ENCODE measurements around the gene CNOT9.

Gene CNOT9

GRCh38 chr2:218555527-218555926 is 13.1 kb upstream of the CNOT9 start:
- Histone ChIP-seq H3K27ac (ENCODE audit: low read depth, low read length) (peak overlapping the region; percentile 79), H3K4me3 (ENCODE audit: low read depth, low read length) (peak overlapping the region; percentile 35), H3K9me3 (ENCODE audit: control insufficient read depth, insufficient read depth, low read length) (peaks cover 3% of the 10 kb centered on the region; the same call in 1 of the 2 replicates), H3K36me3 (ENCODE audit: control insufficient read depth, insufficient read depth, low read length) (peaks cover 76% of the 10 kb centered on the region), H3K4me1 (ENCODE audit: control insufficient read depth, insufficient read depth, low read length) (peaks cover 24% of the 10 kb centered on the region), H3K27me3 (ENCODE audit: control insufficient read depth, insufficient read depth, low read length) (no peaks in the 10 kb centered on the region), H3K9ac (ENCODE audit: low read depth, low read length) (no peak overlapping the region)

GRCh38 chr2:218557941-218558340 is 10.7 kb upstream of the CNOT9 start:
- Histone ChIP-seq H3K36me3 (ENCODE audit: control insufficient read depth, insufficient read depth, low read length) (peaks cover 76% of the 10 kb centered on the region), H3K9ac (ENCODE audit: low read depth, low read length) (no peak overlapping the region), H3K4me1 (ENCODE audit: control insufficient read depth, insufficient read depth, low read length) (peaks cover 24% of the 10 kb centered on the region)

GRCh38 chr2:218558986-218559385 is 9.7 kb upstream of the CNOT9 start:
- Histone ChIP-seq H3K9ac (ENCODE audit: low read depth, low read length) (no peak overlapping the region), H3K4me1 (ENCODE audit: control insufficient read depth, insufficient read depth, low read length) (peaks cover 22% of the 10 kb centered on the region), H3K27me3 (ENCODE audit: control insufficient read depth, insufficient read depth, low read length) (no peaks in the 10 kb centered on the region), H3K9me3 (ENCODE audit: control insufficient read depth, insufficient read depth, low read length) (no peaks in the 10 kb centered on the region), H3K4me3 (ENCODE audit: low read depth, low read length) (no peak overlapping the region), H3K27ac (ENCODE audit: low read depth, low read length) (no peak overlapping the region), H3K36me3 (ENCODE audit: control insufficient read depth, insufficient read depth, low read length) (peaks cover 74% of the 10 kb centered on the region)

More at GRCh38 chr2:218557941-218558340, 10.7 kb upstream of the CNOT9 start:
- no peaks in the 10 kb centered on the region for H3K27me3 ChIP-seq (ENCODE audit: control insufficient read depth, insufficient read depth, low read length)
- no peak overlapping the region for H3K27ac ChIP-seq (ENCODE audit: low read depth, low read length)
- H3K9me3 ChIP-seq (ENCODE audit: control insufficient read depth, insufficient read depth, low read length), result peaks cover 3% of the 10 kb centered on the region; the same call in 1 of the 2 replicates
- H3K4me3 ChIP-seq (ENCODE audit: low read depth, low read length), result no peak overlapping the region

GRCh38 chr2:218564056-218564455 is 4.6 kb upstream of the CNOT9 start:
- Histone ChIP-seq H3K36me3 (ENCODE audit: control insufficient read depth, insufficient read depth, low read length) (peaks cover 72% of the 10 kb centered on the region), H3K4me3 (ENCODE audit: low read depth, low read length) (no peak overlapping the region), H3K4me1 (ENCODE audit: control insufficient read depth, insufficient read depth, low read length) (peaks cover 8% of the 10 kb centered on the region), H3K9ac (ENCODE audit: low read depth, low read length) (no peak overlapping the region), H3K27me3 (ENCODE audit: control insufficient read depth, insufficient read depth, low read length) (no peaks in the 10 kb centered on the region), H3K9me3 (ENCODE audit: control insufficient read depth, insufficient read depth, low read length) (no peaks in the 10 kb centered on the region), H3K27ac (ENCODE audit: low read depth, low read length) (no peak overlapping the region)

- peaks cover 50% of the 10 kb centered on the region for H3K36me3 ChIP-seq (ENCODE audit: control insufficient read depth, insufficient read depth, low read length)
- H3K4me3 ChIP-seq (ENCODE audit: low read depth, low read length), result peak overlapping the region; percentile 90; the same call in 1 of the 2 replicates
- H3K9ac ChIP-seq (ENCODE audit: low read depth, low read length), result no peak overlapping the region
- H3K9me3 ChIP-seq (ENCODE audit: control insufficient read depth, insufficient read depth, low read length), result no peaks in the 10 kb centered on the region
- no peak overlapping the region for H3K27ac ChIP-seq (ENCODE audit: low read depth, low read length)
- no peaks in the 10 kb centered on the region for H3K27me3 ChIP-seq (ENCODE audit: control insufficient read depth, insufficient read depth, low read length)
- H3K4me1 ChIP-seq (ENCODE audit: control insufficient read depth, insufficient read depth, low read length), result peaks cover 21% of the 10 kb centered on the region
These were observed 2.3 kb upstream of the CNOT9 start for GRCh38 chr2:218566296-218566695.

- peaks cover 47% of the 10 kb centered on the region for H3K36me3 ChIP-seq (ENCODE audit: control insufficient read depth, insufficient read depth, low read length)
- no peaks in the 10 kb centered on the region for H3K9me3 ChIP-seq (ENCODE audit: control insufficient read depth, insufficient read depth, low read length)
- peak overlapping the region; percentile 79 for H3K9ac ChIP-seq (ENCODE audit: low read depth, low read length)
- H3K27ac ChIP-seq (ENCODE audit: low read depth, low read length), result peak overlapping the region; percentile 98
- peak overlapping the region; percentile 90 for H3K4me3 ChIP-seq (ENCODE audit: low read depth, low read length)
- H3K4me1 ChIP-seq (ENCODE audit: control insufficient read depth, insufficient read depth, low read length), result peaks cover 21% of the 10 kb centered on the region
- H3K27me3 ChIP-seq (ENCODE audit: control insufficient read depth, insufficient read depth, low read length), result no peaks in the 10 kb centered on the region
These were observed 846 bp upstream of the CNOT9 start for GRCh38 chr2:218567797-218568189.

GRCh38 chr2:218569038-218569431 is 396 bp downstream of the CNOT9 start:
- H3K4me3 ChIP-seq (ENCODE audit: low read depth, low read length), result peak overlapping the region; percentile 90
- H3K27me3 ChIP-seq (ENCODE audit: control insufficient read depth, insufficient read depth, low read length), result no peaks in the 10 kb centered on the region
- H3K4me1 ChIP-seq (ENCODE audit: control insufficient read depth, insufficient read depth, low read length), result peaks cover 21% of the 10 kb centered on the region
- peaks cover 47% of the 10 kb centered on the region for H3K36me3 ChIP-seq (ENCODE audit: control insufficient read depth, insufficient read depth, low read length)
- H3K27ac ChIP-seq (ENCODE audit: low read depth, low read length), result peak overlapping the region; percentile 98
- no peaks in the 10 kb centered on the region for H3K9me3 ChIP-seq (ENCODE audit: control insufficient read depth, insufficient read depth, low read length)
- H3K9ac ChIP-seq (ENCODE audit: low read depth, low read length), result peak overlapping the region; percentile 98

GRCh38 chr2:218569661-218570500 is 1.2 kb downstream of the CNOT9 start:
- H3K9me3 ChIP-seq (ENCODE audit: control insufficient read depth, insufficient read depth, low read length), result no peaks in the 10 kb centered on the region
- H3K36me3 ChIP-seq (ENCODE audit: control insufficient read depth, insufficient read depth, low read length), result peaks cover 47% of the 10 kb centered on the region
- peak overlapping the region; percentile 98 for H3K27ac ChIP-seq (ENCODE audit: low read depth, low read length)
- H3K4me3 ChIP-seq (ENCODE audit: low read depth, low read length), result peak overlapping the region; percentile 90
- H3K4me1 ChIP-seq (ENCODE audit: control insufficient read depth, insufficient read depth, low read length), result peaks cover 21% of the 10 kb centered on the region
- no peaks in the 10 kb centered on the region for H3K27me3 ChIP-seq (ENCODE audit: control insufficient read depth, insufficient read depth, low read length)
- peak overlapping the region; percentile 98 for H3K9ac ChIP-seq (ENCODE audit: low read depth, low read length)

- Histone ChIP-seq H3K27ac (ENCODE audit: low read depth, low read length) (no peak overlapping the region), H3K36me3 (ENCODE audit: control insufficient read depth, insufficient read depth, low read length) (peaks cover 46% of the 10 kb centered on the region), H3K4me1 (ENCODE audit: control insufficient read depth, insufficient read depth, low read length) (peaks cover 24% of the 10 kb centered on the region), H3K9me3 (ENCODE audit: control insufficient read depth, insufficient read depth, low read length) (no peaks in the 10 kb centered on the region), H3K9ac (ENCODE audit: low read depth, low read length) (no peak overlapping the region), H3K4me3 (ENCODE audit: low read depth, low read length) (peak overlapping the region; percentile 90), H3K27me3 (ENCODE audit: control insufficient read depth, insufficient read depth, low read length) (no peaks in the 10 kb centered on the region)
These were observed 2.2 kb downstream of the CNOT9 start for GRCh38 chr2:218570850-218571249.

GRCh38 chr2:218576854-218577253 is 8.2 kb downstream of the CNOT9 start:
- no peaks in the 10 kb centered on the region for H3K9me3 ChIP-seq (ENCODE audit: control insufficient read depth, insufficient read depth, low read length)
- no peak overlapping the region for H3K4me3 ChIP-seq (ENCODE audit: low read depth, low read length)
- H3K36me3 ChIP-seq (ENCODE audit: control insufficient read depth, insufficient read depth, low read length), result peaks cover 55% of the 10 kb centered on the region
- H3K9ac ChIP-seq (ENCODE audit: low read depth, low read length), result no peak overlapping the region
- H3K27me3 ChIP-seq (ENCODE audit: control insufficient read depth, insufficient read depth, low read length), result no peaks in the 10 kb centered on the region
- H3K4me1 ChIP-seq (ENCODE audit: control insufficient read depth, insufficient read depth, low read length), result peaks cover 32% of the 10 kb centered on the region
- H3K27ac ChIP-seq (ENCODE audit: low read depth, low read length), result no peak overlapping the region

- no peaks in the 10 kb centered on the region for H3K9me3 ChIP-seq (ENCODE audit: control insufficient read depth, insufficient read depth, low read length)
- peaks cover 53% of the 10 kb centered on the region for H3K36me3 ChIP-seq (ENCODE audit: control insufficient read depth, insufficient read depth, low read length)
- H3K4me3 ChIP-seq (ENCODE audit: low read depth, low read length), result 0 out of 2 replicates have a peak overlapping the region, but pooled peaks have one; percentile 27
These were observed 9.0 kb downstream of the CNOT9 start for GRCh38 chr2:218577482-218578220.

More at GRCh38 chr2:218577482-218578220, 9.0 kb downstream of the CNOT9 start:
- Histone ChIP-seq H3K27ac (ENCODE audit: low read depth, low read length) (peak overlapping the region; percentile 69), H3K9ac (ENCODE audit: low read depth, low read length) (no peak overlapping the region), H3K4me1 (ENCODE audit: control insufficient read depth, insufficient read depth, low read length) (peaks cover 32% of the 10 kb centered on the region), H3K27me3 (ENCODE audit: control insufficient read depth, insufficient read depth, low read length) (no peaks in the 10 kb centered on the region)

Measured in HUES48 (cell line).